Neuron (in vitro differentiated cells): ENCODE measurements around the gene ITPR2.
"Not testable (repeated sequence)": the region's sequence is repeated elsewhere in the genome, so short reads cannot be mapped to it uniquely, and the experiment has no call there.

ENCODE experiments used
- H2AFZ ChIP-seq: one replicate; pipeline ENCODE4 v1.6.1; 2013; ENCODE audit warnings: low read depth, mild to moderate bottlenecking, inconsistent platforms, low read length, moderate library complexity
- H3K27me3 ChIP-seq: one replicate; pipeline ENCODE4 v1.6.1; 2013; ENCODE audit warnings: low read length; ENCODE audit not compliant: insufficient read depth
- H3K36me3 ChIP-seq: one replicate; pipeline ENCODE4 v1.6.1; 2013; ENCODE audit warnings: low read length; ENCODE audit not compliant: insufficient read depth
- H3K4me1 ChIP-seq: one replicate; pipeline ENCODE4 v1.6.1; 2013; ENCODE audit warnings: low read length; ENCODE audit not compliant: insufficient read depth
- H3K4me3 ChIP-seq: 2 replicates; pipeline ENCODE4 v1.5.1; 2013; ENCODE audit warnings: mild to moderate bottlenecking, low read length, moderate library complexity
- H3K9me3 ChIP-seq: one replicate; pipeline ENCODE4 v1.6.1; 2013; ENCODE audit warnings: low read length

The ITPR2 gene

DNA sequence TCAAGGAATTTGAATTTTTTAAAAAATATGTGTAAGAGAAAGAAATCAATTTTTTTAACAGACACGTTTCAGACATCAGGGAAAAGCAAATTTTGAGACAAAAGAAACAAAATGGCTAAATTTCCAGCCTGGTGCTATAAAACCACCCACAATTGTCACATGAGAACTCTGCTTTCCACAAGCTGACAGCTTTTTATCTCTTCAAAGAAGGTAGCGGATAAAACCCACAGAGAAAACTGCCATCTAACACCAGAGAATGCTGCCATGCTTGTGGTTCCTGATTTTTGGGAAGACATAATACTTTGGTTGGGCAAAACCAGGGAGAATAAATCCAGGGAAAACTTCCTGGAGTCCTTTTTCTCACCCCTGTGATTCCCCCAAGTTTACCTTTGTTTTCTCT lies 10.3 kb upstream of the ITPR2 start:
- H3K27me3 ChIP-seq = no peaks in the 10 kb centered on the region
- no peak overlapping the region for H2AFZ ChIP-seq

GRCh38 chr12:26841085-26841484 lies 8.1 kb upstream of the ITPR2 start:
- Histone ChIP-seq H3K27me3 (no peaks in the 10 kb centered on the region), H3K4me1 (no peaks in the 10 kb centered on the region), H2AFZ (no peak overlapping the region), H3K4me3 (no peak overlapping the region), H3K36me3 (no peaks in the 10 kb centered on the region), H3K9me3 (no peaks in the 10 kb centered on the region)

More for the DNA sequence above, 10.3 kb upstream of the ITPR2 start:
- Histone ChIP-seq H3K36me3 (no peaks in the 10 kb centered on the region), H3K4me1 (no peaks in the 10 kb centered on the region), H3K4me3 (no peak overlapping the region), H3K9me3 (no peaks in the 10 kb centered on the region)

- H3K4me3 ChIP-seq = no peak overlapping the region
- H3K27me3 ChIP-seq = no peaks in the 10 kb centered on the region
- no peak overlapping the region for H2AFZ ChIP-seq
- no peaks in the 10 kb centered on the region for H3K36me3 ChIP-seq
- H3K9me3 ChIP-seq = no peaks in the 10 kb centered on the region
- no peaks in the 10 kb centered on the region for H3K4me1 ChIP-seq
Observed at GRCh38 chr12:26839512-26839911, 6.5 kb upstream of the ITPR2 start.

GRCh38 chr12:26838888-26839416 lies 6.0 kb upstream of the ITPR2 start:
- H3K9me3 ChIP-seq = no peaks in the 10 kb centered on the region
- no peaks in the 10 kb centered on the region for H3K36me3 ChIP-seq
- peaks cover under 1% of the 10 kb centered on the region for H3K27me3 ChIP-seq
- no peak overlapping the region for H3K4me3 ChIP-seq
- H2AFZ ChIP-seq = no peak overlapping the region
- H3K4me1 ChIP-seq = peaks cover under 1% of the 10 kb centered on the region

DNA sequence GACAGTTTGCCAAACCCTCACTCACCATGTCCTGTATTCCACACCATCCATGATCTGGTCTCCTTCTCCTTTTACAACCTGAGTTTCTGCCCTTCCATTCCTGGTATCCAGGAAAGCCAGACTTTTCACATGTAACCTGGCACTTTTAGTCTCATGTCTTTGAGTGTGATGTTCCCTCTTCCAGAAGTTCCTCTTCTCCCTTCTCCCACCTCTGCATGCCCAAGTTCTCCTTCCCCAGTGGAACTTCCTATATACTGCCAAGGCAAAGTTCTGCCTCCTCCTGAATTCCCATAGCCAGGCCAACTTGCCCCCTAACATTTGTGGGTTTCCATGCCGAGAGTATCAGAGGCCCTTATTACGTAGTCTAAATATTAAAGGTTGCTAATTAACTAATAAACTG lies 3.2 kb upstream of the ITPR2 start:
- Histone ChIP-seq H3K4me3 (no peak overlapping the region), H2AFZ (no peak overlapping the region), H3K36me3 (no peaks in the 10 kb centered on the region), H3K4me1 (peaks cover 8% of the 10 kb centered on the region), H3K27me3 (peaks cover 5% of the 10 kb centered on the region), H3K9me3 (no peaks in the 10 kb centered on the region)

- H3K4me3 ChIP-seq, H2AFZ ChIP-seq, H3K27me3 ChIP-seq, H3K4me1 ChIP-seq, H3K36me3 ChIP-seq, H3K9me3 ChIP-seq: not testable (repeated sequence)
Observed at GRCh38 chr12:26834503-26835060, 1.6 kb upstream of the ITPR2 start.

DNA sequence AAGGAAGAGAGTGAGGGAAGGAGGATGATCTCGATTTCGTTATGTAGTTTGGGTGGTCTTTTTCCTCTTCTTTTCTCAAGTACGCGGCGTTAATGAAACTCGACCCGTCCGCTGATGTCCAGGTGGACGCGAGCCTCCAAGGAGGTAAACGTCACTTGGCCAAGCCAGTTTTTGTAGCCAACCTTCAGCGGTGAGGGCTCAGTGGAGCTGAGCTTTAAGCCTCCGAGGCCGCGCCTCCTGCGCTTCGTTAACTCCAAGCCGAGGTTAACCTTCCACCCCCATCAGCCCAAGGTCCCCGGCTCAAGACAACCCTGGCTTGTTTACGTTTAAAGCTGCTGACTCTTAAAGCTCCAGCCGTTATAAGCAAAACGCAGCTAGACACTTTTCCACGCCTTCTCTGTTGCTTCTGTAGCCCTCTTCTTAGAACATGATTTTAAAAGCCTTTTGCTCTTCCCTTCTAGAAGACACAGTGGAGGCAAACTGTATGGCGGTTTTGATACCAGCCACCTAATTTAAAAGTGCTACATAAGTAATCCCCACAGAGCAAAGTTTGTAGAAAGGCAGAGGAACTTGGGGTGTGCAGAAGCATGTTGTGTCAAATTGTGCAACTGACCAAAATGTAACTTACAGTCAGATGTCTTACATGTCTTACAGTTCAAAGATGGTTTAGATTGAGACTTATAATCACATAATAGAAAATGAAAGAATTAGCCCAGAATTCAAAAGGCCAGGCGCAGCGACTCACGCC lies 923 bp upstream of the ITPR2 start:
- peaks cover 5% of the 10 kb centered on the region for H3K27me3 ChIP-seq
- no peaks in the 10 kb centered on the region for H3K36me3 ChIP-seq
- H3K9me3 ChIP-seq = no peaks in the 10 kb centered on the region
- peaks cover 8% of the 10 kb centered on the region for H3K4me1 ChIP-seq
- peak overlapping the region; percentile 60 for H3K4me3 ChIP-seq
- H2AFZ ChIP-seq = peak overlapping the region; percentile 83

DNA sequence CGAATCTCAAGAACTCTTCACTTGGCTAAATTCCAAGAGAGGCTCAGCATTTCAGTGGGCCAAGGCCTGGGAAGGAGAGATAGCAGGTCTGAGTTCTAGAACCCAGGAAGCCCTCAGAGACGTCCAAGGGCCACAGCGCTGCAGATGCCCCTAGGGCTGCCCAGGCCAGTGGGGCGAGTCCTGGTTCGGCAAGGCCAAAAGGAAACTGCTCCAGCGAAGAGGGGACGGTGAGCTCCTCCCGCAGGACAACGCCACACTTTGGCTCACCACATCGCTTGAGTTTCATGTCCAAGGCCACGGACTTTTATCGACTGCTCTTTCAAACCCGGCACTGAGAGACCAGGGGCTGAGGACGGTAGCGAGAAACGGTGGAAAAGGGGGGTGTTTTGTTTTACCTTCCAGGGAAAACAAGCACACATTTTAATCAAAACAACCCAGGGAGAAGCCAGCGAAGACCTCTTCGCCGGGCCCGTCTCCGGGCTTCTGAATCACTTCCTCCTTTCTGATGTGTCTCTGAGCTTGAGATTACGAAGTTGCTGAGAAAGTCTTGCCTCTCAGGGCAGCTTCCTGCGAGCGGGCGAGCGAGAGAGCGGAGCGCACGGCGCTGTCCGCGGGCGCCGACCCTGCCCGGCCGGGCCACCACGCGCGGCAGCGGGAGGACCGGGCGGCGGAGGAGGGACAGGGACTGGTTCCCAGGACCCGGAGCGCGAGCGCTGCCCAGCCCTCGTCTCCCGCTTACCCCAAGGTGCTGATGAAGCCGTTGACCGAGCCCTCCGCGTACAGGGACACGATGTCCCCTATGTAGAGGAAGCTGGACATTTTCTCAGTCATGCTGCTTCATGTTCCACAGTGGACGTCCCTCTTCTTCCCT lies 808 bp downstream of the ITPR2 start:
- H3K4me3 ChIP-seq = peak overlapping the region; percentile 71
- H3K36me3 ChIP-seq = no peaks in the 10 kb centered on the region
- H3K27me3 ChIP-seq = peaks cover 5% of the 10 kb centered on the region
- peak overlapping the region; percentile 94 for H2AFZ ChIP-seq
- no peaks in the 10 kb centered on the region for H3K9me3 ChIP-seq
- peaks cover 8% of the 10 kb centered on the region for H3K4me1 ChIP-seq

- no peak overlapping the region for H2AFZ ChIP-seq
- H3K4me3 ChIP-seq = no peak overlapping the region
- H3K9me3 ChIP-seq = no peaks in the 10 kb centered on the region
- peaks cover 5% of the 10 kb centered on the region for H3K27me3 ChIP-seq
- peaks cover 8% of the 10 kb centered on the region for H3K4me1 ChIP-seq
- no peaks in the 10 kb centered on the region for H3K36me3 ChIP-seq
Observed at GRCh38 chr12:26830783-26831551, 2.0 kb downstream of the ITPR2 start.

DNA sequence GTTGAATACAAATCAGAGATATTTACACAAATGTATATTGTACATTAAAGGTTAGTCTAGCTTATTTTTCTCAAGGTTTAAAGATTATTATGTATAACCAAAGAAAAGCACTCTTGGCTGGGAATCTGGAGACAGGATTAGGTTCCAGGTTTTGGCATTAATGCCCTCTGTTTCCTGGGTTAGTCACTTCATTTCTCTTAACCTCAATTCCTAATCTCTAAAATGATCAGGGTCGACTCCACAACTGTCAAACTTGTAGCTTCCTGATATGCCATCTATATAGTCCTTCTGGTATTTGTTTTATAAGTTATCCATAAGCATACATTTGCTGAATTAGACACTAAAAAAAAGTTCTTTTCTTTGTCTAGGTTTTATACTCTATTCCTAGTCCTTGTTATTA lies 2.6 kb downstream of the ITPR2 start:
- no peak overlapping the region for H3K4me3 ChIP-seq
- H2AFZ ChIP-seq = no peak overlapping the region
- no peaks in the 10 kb centered on the region for H3K9me3 ChIP-seq
- H3K36me3 ChIP-seq = no peaks in the 10 kb centered on the region
- H3K4me1 ChIP-seq = peaks cover 8% of the 10 kb centered on the region
- peaks cover 5% of the 10 kb centered on the region for H3K27me3 ChIP-seq

DNA sequence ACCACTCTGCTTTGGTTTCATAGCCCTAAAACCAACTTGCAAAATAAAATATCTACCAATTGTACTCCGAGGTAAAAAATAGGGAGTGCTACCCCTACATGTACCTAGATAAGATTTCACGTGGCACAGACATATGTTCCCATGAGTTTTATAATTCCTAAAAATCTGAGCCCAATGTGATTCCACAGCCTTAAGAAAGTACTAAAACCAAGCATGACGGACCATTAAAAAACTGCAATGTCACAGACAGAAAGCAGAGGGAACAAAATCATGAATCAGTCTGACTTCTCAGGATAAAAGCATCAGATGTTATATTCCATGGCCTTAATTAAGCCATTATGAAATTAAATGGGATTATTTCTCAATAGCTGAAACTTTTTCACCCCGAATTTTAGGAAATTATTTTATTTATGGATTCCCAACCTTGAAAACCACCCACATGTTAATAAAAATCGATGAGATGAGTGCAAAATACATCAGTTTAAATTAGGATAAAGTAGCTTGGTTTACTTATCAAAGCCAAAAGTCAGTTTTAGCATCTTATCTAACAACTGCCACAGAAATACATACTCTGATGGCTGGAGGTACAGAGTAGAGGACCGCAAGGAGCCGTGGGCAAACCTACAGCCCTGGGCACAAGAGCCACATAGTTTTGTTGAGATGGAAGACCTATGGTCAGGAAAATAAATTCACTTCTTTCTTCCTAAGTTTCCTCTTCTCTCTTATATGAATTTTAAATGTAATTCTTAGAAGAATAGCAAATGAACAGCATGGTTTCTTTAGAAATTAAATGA lies 4.5 kb downstream of the ITPR2 start:
- Histone ChIP-seq H3K36me3 (no peaks in the 10 kb centered on the region), H3K9me3 (no peaks in the 10 kb centered on the region), H2AFZ (no peak overlapping the region), H3K27me3 (peaks cover under 1% of the 10 kb centered on the region), H3K4me1 (peaks cover 4% of the 10 kb centered on the region), H3K4me3 (no peak overlapping the region)

GRCh38 chr12:26826437-26826836 lies 6.6 kb downstream of the ITPR2 start:
- H3K4me1 ChIP-seq = peaks cover 2% of the 10 kb centered on the region
- no peaks in the 10 kb centered on the region for H3K9me3 ChIP-seq
- no peak overlapping the region for H2AFZ ChIP-seq
- no peaks in the 10 kb centered on the region for H3K27me3 ChIP-seq
- H3K4me3 ChIP-seq = no peak overlapping the region
- no peaks in the 10 kb centered on the region for H3K36me3 ChIP-seq
